DOHH2 (cell line): Measurements from ENCODE around the gene GADD45A.

Source experiments
- CTCF ChIP-seq: fragments of 200-600 bp; sonication (generic); IDR thresholded peaks from one replicate; pipeline ENCODE4 v1.5.1; 2014; ENCODE audit warnings: antibody characterized with exemption, mild to moderate bottlenecking, low read depth, low read length; ENCODE audit not compliant: poor library complexity, severe bottlenecking
- EZH2phosphoT487 ChIP-seq: fragments of 200-600 bp; sonication (generic); IDR thresholded peaks from 2 replicates; pipeline ENCODE4 v1.6.1; 2017; ENCODE audit warnings: borderline replicate concordance, mild to moderate bottlenecking, antibody characterized with exemption, low read length, moderate library complexity, mixed read lengths

GRCh38 chr1:67674260-67675011 lies 10.6 kb upstream of the GADD45A start:
- no peak for TF ChIP-seq CTCF
- TF ChIP-seq EZH2phosphoT487 = no peak
